Activated CD8-positive, alpha-beta memory T cell treated with anti-CD3 and anti-CD28 coated beads, Interleukin-2, amount 10 ng/mL, durations not matched to agents 7 days and 5 days (primary cell): ENCODE results near the gene TBCE. TPM values are rescaled to one million over a fixed set of nuclear protein-coding genes. Genes with fewer than 3 reads are reported as not detected.

Experiments used
- ATAC-seq: fragments of 150-1000 bp; cut with Tn5 transposase; one replicate; pipeline ENCODE4 v1.10.0; 2021; ENCODE audit warnings: moderate library complexity
- CTCF ChIA-PET: fragments of 350-600 bp; sonication (Branson Sonifier 250); formaldehyde crosslinking; loops from one replicate; lab custom pipeline; 2021; ENCODE audit warnings: antibody characterized with exemption; lab: Charles Lee
- DNase-seq: peaks from one replicate; pipeline ENCODE4 v3.0.0-alpha.2; 2020
- H3K27ac Mint-ChIP-seq: one replicate; pipeline ENCODE4 v1.8.0; 2021; ENCODE audit warnings: mild to moderate bottlenecking, mixed read lengths
- H3K27me3 Mint-ChIP-seq: one replicate; pipeline ENCODE4 v1.8.0; 2021; ENCODE audit warnings: mixed read lengths
- H3K36me3 Mint-ChIP-seq: one replicate; pipeline ENCODE4 v1.8.0; 2021; ENCODE audit warnings: mild to moderate bottlenecking, mixed read lengths
- H3K4me1 Mint-ChIP-seq: one replicate; pipeline ENCODE4 v1.8.0; 2021; ENCODE audit warnings: mixed read lengths
- H3K4me3 Mint-ChIP-seq: one replicate; pipeline ENCODE4 v1.8.0; 2021; ENCODE audit warnings: mild to moderate bottlenecking, moderate library complexity, mixed read lengths
- H3K9me3 Mint-ChIP-seq: one replicate; pipeline ENCODE4 v1.8.0; 2022; ENCODE audit warnings: low read depth, mixed read lengths
- total RNA-seq, 2 experiments: library from RNA; stranded (reverse); gene quantifications; one replicate each; pipeline ENCODE4 v1.2.3, GENCODE V29; 2021

The TBCE gene
- total RNA-seq, 2 experiments from 2014 or later: 27.4 to 30.2 TPM

DNA sequence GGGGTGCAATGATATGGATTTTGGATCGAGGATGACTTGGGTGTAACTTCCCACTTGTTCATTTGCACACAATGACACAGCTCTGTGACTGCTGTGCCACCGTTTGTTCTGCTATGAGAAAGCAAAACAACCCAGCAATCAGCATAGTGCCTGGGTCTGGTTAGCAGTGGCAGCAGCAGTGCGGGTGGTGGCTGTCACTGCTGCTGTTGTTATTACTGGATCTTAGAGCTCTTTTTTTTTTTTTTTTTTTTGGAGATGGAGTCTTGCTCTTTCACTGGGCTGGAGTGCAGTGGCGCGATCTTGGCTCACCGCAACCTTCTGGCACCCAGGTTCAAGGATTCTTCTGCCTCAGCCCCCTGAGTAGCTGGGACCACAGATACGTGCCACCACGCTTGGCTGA is 56.9 kb downstream of the TBCE start:
- CTCF ChIA-PET: interaction anchor here (1.1 to 1.9 kb wide), 4 partner anchors 8 to 328 kb away, joined by 3 to 10 read pairs (median 6); no protein-coding TSS in a partner anchor
- H3K27ac Mint-ChIP-seq: no peak overlapping the region

GRCh38 chr1:235425357-235425756 is 58.1 kb downstream of the TBCE start:
- Mint-ChIP-seq H3K27me3 (no peaks in the 10 kb centered on the region), H3K36me3 (peaks cover 3% of the 10 kb centered on the region), H3K27ac (no peak overlapping the region), H3K4me1 (peaks cover 20% of the 10 kb centered on the region), H3K4me3 (no peak overlapping the region), H3K9me3 (no peaks in the 10 kb centered on the region)
- DNase-seq (no peak), ATAC-seq (no peak)
- CTCF ChIA-PET: interaction anchor here (0.9 kb wide), 1 partner anchor 9 kb away, joined by 3 read pairs; no protein-coding TSS in a partner anchor

More for the DNA sequence above, 56.9 kb downstream of the TBCE start:
- H3K4me1 Mint-ChIP-seq: peaks cover 20% of the 10 kb centered on the region
- no peaks in the 10 kb centered on the region for H3K27me3 Mint-ChIP-seq
- peaks cover 3% of the 10 kb centered on the region for H3K36me3 Mint-ChIP-seq
- H3K4me3 Mint-ChIP-seq: no peak overlapping the region
- no peak for ATAC-seq
- no peaks in the 10 kb centered on the region for H3K9me3 Mint-ChIP-seq
- no peak for DNase-seq

GRCh38 chr1:235426143-235426542 is 58.9 kb downstream of the TBCE start:
- Mint-ChIP-seq H3K27ac (no peak overlapping the region), H3K4me3 (no peak overlapping the region), H3K27me3 (no peaks in the 10 kb centered on the region), H3K9me3 (no peaks in the 10 kb centered on the region), H3K4me1 (peaks cover 20% of the 10 kb centered on the region), H3K36me3 (peaks cover 1% of the 10 kb centered on the region)
- no peak for ATAC-seq
- CTCF ChIA-PET: interaction anchor here (0.9 kb wide), 1 partner anchor 10 kb away, joined by 3 read pairs; no protein-coding TSS in a partner anchor
- no peak for DNase-seq

GRCh38 chr1:235426680-235427079 is 59.5 kb downstream of the TBCE start:
- no peak for DNase-seq
- Mint-ChIP-seq H3K27ac (no peak overlapping the region), H3K36me3 (peaks cover 1% of the 10 kb centered on the region), H3K27me3 (no peaks in the 10 kb centered on the region), H3K4me1 (peaks cover 19% of the 10 kb centered on the region), H3K4me3 (no peak overlapping the region), H3K9me3 (no peaks in the 10 kb centered on the region)
- CTCF ChIA-PET: interaction anchor here (1.0 to 1.1 kb wide), 2 partner anchors 10 to 86 kb away, joined by 3 to 9 read pairs; no protein-coding TSS in a partner anchor
- no peak for ATAC-seq

GRCh38 chr1:235427447-235427846 is 60.2 kb downstream of the TBCE start:
- ATAC-seq (no peak), DNase-seq (no peak)
- H3K4me1 Mint-ChIP-seq: peaks cover 15% of the 10 kb centered on the region
- no peak overlapping the region for H3K27ac Mint-ChIP-seq
- peaks cover 1% of the 10 kb centered on the region for H3K36me3 Mint-ChIP-seq
- CTCF ChIA-PET: interaction anchor here (0.6 to 1.1 kb wide), 3 partner anchors 11 to 230 kb away, joined by 3 to 9 read pairs (median 3); no protein-coding TSS in a partner anchor
- no peak overlapping the region for H3K4me3 Mint-ChIP-seq
- no peaks in the 10 kb centered on the region for H3K9me3 Mint-ChIP-seq
- no peaks in the 10 kb centered on the region for H3K27me3 Mint-ChIP-seq

- DNase-seq: no peak
- no peaks in the 10 kb centered on the region for H3K27me3 Mint-ChIP-seq
- H3K4me1 Mint-ChIP-seq: no peaks in the 10 kb centered on the region
- peaks cover 1% of the 10 kb centered on the region for H3K36me3 Mint-ChIP-seq
- no peaks in the 10 kb centered on the region for H3K9me3 Mint-ChIP-seq
- CTCF ChIA-PET: interaction anchor here (0.9 to 1.2 kb wide), 2 partner anchors 12 to 75 kb away, joined by 3 read pairs; partner anchors contain the start of gene B3GALNT2
- no peak for ATAC-seq
- H3K27ac Mint-ChIP-seq: no peak overlapping the region
- no peak overlapping the region for H3K4me3 Mint-ChIP-seq
Measured at GRCh38 chr1:235429143-235429542, 61.9 kb downstream of the TBCE start.

- Mint-ChIP-seq H3K36me3 (peaks cover 1% of the 10 kb centered on the region), H3K9me3 (no peaks in the 10 kb centered on the region), H3K4me1 (no peaks in the 10 kb centered on the region), H3K27me3 (no peaks in the 10 kb centered on the region), H3K4me3 (no peak overlapping the region), H3K27ac (no peak overlapping the region)
- no peak for DNase-seq
- CTCF ChIA-PET: interaction anchor here (1.4 kb wide), 1 partner anchor 14 kb away, joined by 7 read pairs; no protein-coding TSS in a partner anchor
- no peak for ATAC-seq
Measured at GRCh38 chr1:235430991-235431390, 63.8 kb downstream of the TBCE start.

- CTCF ChIA-PET: interaction anchor here (0.6 kb wide), 1 partner anchor 289 kb away, joined by 3 read pairs; no protein-coding TSS in a partner anchor
- Mint-ChIP-seq H3K9me3 (no peaks in the 10 kb centered on the region), H3K36me3 (peaks cover 10% of the 10 kb centered on the region), H3K4me3 (no peak overlapping the region), H3K27ac (no peak overlapping the region), H3K4me1 (no peaks in the 10 kb centered on the region), H3K27me3 (no peaks in the 10 kb centered on the region)
- DNase-seq: no peak
- ATAC-seq: no peak
Measured at GRCh38 chr1:235434001-235434400, 66.8 kb downstream of the TBCE start.

- peaks cover 26% of the 10 kb centered on the region for H3K36me3 Mint-ChIP-seq
- CTCF ChIA-PET: interaction anchor here (1.1 kb wide), 1 partner anchor 24 kb away, joined by 6 read pairs; no protein-coding TSS in a partner anchor
- H3K27ac Mint-ChIP-seq: no peak overlapping the region
- ATAC-seq (no peak), DNase-seq (peak; percentile 27)
- H3K27me3 Mint-ChIP-seq: no peaks in the 10 kb centered on the region
- no peak overlapping the region for H3K4me3 Mint-ChIP-seq
- H3K9me3 Mint-ChIP-seq: no peaks in the 10 kb centered on the region
- peaks cover 2% of the 10 kb centered on the region for H3K4me1 Mint-ChIP-seq
Measured at GRCh38 chr1:235441159-235441685, 74.0 kb downstream of the TBCE start.

- no peaks in the 10 kb centered on the region for H3K27me3 Mint-ChIP-seq
- DNase-seq (no peak), ATAC-seq (no peak)
- H3K9me3 Mint-ChIP-seq: no peaks in the 10 kb centered on the region
- CTCF ChIA-PET: no interaction called here
- H3K4me1 Mint-ChIP-seq: peaks cover 2% of the 10 kb centered on the region
- H3K27ac Mint-ChIP-seq: peak overlapping the region; percentile 19
- H3K4me3 Mint-ChIP-seq: no peak overlapping the region
- peaks cover 25% of the 10 kb centered on the region for H3K36me3 Mint-ChIP-seq
Measured at GRCh38 chr1:235442788-235443429, 75.7 kb downstream of the TBCE start.

DNA sequence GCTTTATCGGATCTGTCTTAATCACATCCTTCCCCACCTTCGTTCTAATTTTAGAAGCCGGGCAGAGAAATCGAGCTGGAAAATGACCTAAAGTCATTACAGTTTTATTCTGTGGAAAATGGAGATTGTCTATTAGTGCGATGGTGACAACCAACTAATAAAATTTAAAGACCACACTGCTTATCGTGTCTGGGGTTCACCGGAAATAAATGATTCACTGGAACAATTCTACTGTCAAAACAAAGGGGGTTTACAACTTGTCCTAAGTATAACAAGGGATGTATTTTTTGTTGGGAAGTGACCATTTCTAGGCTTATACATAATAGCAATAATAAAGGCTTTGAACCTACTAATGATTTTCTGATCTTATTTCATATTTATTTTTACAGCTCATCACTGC is 81.4 kb downstream of the TBCE start:
- Mint-ChIP-seq H3K4me1 (no peaks in the 10 kb centered on the region), H3K27me3 (no peaks in the 10 kb centered on the region), H3K9me3 (no peaks in the 10 kb centered on the region), H3K27ac (no peak overlapping the region), H3K36me3 (peaks cover 22% of the 10 kb centered on the region), H3K4me3 (no peak overlapping the region)
- CTCF ChIA-PET: no interaction called here
- DNase-seq: no peak
- ATAC-seq: no peak

GRCh38 chr1:235450433-235450832 is 83.2 kb downstream of the TBCE start:
- CTCF ChIA-PET: no interaction called here
- ATAC-seq (no peak), DNase-seq (no peak)
- no peaks in the 10 kb centered on the region for H3K4me1 Mint-ChIP-seq
- no peak overlapping the region for H3K27ac Mint-ChIP-seq
- no peaks in the 10 kb centered on the region for H3K9me3 Mint-ChIP-seq
- H3K4me3 Mint-ChIP-seq: no peak overlapping the region
- H3K27me3 Mint-ChIP-seq: no peaks in the 10 kb centered on the region
- H3K36me3 Mint-ChIP-seq: peaks cover 17% of the 10 kb centered on the region

DNA sequence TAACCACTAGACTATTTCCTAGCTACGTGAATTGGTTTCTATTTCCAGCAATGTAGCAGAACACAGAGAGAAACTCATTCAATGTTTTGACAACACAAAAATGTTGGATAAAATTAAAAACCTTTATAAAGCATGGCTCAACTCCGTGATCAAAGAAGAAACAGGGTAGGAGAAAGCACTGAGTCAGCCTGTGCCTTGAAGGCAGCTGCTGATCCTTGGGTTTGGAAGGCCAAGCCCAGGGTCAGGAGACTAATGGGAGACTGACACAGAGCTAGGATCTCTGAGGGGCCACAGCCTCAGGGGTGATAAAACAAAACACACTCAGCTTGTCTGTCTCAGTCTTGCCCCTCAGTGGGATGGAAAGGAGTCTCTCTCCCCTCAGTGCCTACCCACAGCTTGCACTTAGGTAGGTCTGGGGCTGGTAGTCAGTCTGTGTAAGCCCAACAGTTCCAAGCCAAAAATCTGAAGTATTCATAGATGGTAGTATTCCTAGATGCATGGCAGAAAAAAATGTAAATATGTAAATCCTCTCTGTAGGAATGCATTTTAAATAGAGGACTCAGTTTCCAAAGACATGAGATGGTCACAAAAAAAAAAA is 83.8 kb downstream of the TBCE start:
- Mint-ChIP-seq H3K27ac (no peak overlapping the region), H3K4me1 (no peaks in the 10 kb centered on the region)

More for the DNA sequence above, 83.8 kb downstream of the TBCE start:
- H3K27me3 Mint-ChIP-seq: no peaks in the 10 kb centered on the region
- CTCF ChIA-PET: no interaction called here
- no peak for ATAC-seq
- DNase-seq: no peak
- H3K9me3 Mint-ChIP-seq: no peaks in the 10 kb centered on the region
- H3K4me3 Mint-ChIP-seq: no peak overlapping the region
- peaks cover 15% of the 10 kb centered on the region for H3K36me3 Mint-ChIP-seq
